ENCODE results near the gene PKN3.

The PKN3 gene

DNA sequence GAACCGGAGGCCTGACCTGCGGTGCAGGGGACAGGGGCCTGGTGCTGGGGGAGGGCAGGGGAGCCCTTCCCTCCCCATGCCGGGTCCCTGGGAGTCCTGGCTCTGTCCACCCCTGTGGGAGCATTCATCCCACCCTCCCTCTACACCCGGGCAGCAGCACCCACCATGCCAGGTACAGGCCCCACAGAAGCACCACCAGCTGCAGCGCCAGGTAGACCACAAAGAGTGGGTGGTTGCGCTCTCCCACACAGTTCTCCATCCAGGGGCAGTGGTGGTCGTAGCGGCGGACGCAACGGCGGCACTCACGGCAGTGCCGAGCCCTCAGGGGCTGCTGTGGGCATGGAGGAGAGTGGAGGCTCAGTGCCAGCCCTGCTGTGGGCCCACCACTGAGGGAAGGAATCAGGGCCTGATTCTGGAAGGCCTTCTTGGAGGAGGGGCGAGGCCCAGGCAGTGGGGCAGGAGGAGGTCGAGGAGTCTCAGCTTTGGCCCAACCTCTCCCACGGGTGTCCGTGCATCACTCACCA, 19.2 kb downstream of the PKN3 start:
- TF ChIP-seq CTCF (conservative IDR thresholded peaks at IDR 0.05): no peak
- H3K27ac ChIP-seq: no peak overlapping the region

- TF ChIP-seq CTCF (conservative IDR thresholded peaks at IDR 0.05): no peak
- H3K27ac ChIP-seq: peak overlapping the region; percentile 77; the same call in 1 of the 2 replicates
Observed at GRCh38 chr9:128722380-128723351, 20.4 kb downstream of the PKN3 start.

DNA sequence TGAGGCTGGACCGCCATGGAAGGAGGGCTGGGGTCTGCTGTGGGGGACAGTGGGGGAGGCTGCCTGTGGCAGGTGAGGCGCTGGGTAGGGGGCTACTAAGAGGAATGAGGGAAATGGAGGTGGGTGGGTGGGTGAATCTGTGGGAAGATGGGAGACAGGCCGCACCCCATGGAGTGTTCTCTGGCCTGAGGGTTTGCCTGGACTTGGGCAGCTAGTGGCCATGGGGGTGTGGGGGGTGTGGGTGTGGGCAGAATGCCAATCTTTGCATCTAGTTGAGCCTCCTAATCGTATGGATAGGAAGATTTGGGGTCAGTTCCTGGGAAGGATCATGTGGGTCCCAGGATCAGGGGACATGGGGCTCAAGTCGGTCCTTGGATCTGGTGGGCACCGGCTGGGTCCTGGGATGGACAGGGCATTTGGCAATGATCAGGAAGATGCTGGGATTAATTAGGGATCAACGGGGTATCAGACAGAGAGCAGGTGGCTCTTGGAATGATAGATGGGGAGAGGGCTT, 21.1 kb downstream of the PKN3 start:
- peak overlapping the region; percentile 77 for H3K27ac ChIP-seq
- no peak for TF ChIP-seq CTCF (conservative IDR thresholded peaks at IDR 0.05)

DNA sequence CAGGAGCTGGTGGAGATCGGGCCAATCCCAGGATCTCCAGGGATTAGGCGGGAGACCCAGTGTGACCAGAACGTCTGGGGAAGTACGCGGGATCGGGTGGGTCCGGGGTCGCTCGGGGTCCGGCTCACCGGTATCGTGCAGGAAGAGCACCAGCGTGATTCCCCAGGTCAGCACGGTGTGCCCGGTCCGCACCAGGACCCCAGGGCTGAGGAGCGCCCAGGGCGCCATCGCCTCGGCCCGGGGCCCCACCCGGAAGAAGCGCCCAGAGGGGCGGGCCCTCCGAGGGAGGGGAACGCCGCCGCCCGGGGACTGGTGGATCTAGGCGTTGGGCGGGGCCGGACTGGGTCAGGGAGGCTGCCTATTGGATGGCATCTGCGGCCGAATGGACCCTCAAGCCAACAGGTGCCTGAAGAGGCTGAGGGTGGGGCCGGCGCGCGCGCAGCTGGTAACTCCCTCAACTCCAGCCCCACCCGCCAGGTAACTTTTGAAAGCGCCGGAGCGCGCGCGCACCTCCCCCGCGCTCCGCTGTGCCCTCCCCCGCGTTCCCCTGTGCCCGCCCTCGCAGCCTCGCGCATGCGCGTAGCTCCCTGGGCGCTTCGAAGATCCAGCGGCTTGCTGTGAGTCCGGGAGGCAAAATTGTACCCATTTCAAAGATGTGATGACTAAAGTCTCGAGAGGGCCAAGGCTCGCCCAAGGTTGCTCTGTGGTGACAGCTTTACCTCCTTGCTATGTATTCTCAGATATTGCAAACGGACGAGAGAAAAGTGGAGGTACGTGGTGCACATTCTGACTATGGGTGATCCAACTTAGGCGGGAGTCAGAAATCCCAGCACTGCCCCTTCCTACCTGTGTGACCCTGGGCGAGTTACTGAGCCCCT, 21.8 kb downstream of the PKN3 start, which contains the start of gene ZDHHC12:
Gene ZDHHC12, minus strand, starts transcription at position 262 of the 878 bp plus-strand sequence. Its CDS starts 34 bp downstream, at position 228.
- H3K27ac ChIP-seq: peak within 1 kb of the TSS; percentile 77
- TF ChIP-seq CTCF (conservative IDR thresholded peaks at IDR 0.05): no peak

DNA sequence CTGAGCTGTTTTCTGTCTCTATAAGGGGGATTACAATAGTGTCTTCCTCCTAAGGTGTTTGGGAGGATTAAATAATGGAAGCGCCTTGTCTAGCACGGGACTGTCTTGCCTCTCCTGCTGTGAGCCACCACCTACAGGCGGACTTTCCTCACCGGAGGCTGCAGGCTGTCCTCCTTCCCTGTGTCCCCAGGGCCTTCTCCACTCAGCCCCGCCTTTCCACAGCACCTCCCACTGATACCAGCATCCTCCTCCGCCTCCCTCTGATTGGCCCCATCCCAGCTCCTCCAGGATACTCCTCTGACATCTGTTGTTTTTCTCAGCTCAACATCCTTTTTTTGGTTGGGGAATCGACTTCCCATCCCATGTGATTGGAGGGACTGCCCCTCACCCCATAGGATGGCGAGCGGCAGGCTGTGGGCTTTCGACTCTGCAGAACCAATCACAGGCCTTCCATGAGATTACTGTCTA, 22.5 kb downstream of the PKN3 start:
- TF ChIP-seq CTCF (conservative IDR thresholded peaks at IDR 0.05): no peak
- H3K27ac ChIP-seq: peak overlapping the region; percentile 77

- H3K27ac ChIP-seq: peak overlapping the region; percentile 20
- no peak for TF ChIP-seq CTCF (conservative IDR thresholded peaks at IDR 0.05)
Observed at GRCh38 chr9:128727640-128728248, 25.4 kb downstream of the PKN3 start.
